Amniotic stem cell (primary cell): Measurements from ENCODE around the gene ADGRG4.

ENCODE experiments used
- DNase-seq: peaks from one replicate; lab custom pipeline; 2025; lab: John Stamatoyannopoulos, UW

The ADGRG4 gene

DNA sequence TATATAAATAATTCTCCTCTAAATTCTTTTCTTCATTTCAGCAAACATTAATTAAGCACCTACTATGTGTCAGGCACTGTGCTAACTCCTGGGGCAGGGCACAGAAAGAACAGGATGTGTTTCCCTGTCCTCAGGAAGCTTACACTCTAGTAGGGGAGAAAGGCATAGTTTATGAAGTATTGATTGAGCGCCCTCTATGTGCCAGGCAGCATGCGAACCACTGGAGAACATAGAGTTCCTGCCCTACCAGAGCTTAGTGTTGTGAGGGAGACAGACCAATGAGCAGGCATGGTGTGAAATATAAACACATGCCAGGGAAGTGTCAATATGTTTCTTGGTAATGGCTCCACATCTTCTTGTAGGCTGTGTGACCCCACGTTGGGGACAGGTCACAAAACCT, 3.7 kb downstream of the ADGRG4 start:
- DNase-seq = no peak

DNA sequence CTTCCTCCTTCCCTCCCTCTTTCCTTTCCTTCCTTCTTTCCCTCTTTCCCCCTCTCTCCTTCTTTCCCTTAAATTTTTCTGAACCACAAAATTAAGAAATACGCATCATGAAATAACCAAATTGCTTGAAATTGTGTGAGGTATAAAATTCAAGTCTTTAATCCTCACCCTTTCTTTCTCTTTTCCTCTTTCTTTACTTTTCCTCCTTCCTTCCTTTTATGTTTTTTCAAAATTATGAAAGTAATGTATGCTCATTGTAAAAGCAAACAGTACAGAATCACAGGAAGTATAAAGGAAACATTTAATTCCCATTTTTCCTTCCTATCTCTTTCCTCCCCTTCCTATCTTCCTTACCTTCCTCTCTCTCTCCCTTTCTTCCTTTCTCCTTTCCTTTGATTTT, 5.4 kb downstream of the ADGRG4 start:
- DNase-seq = no peak

DNA sequence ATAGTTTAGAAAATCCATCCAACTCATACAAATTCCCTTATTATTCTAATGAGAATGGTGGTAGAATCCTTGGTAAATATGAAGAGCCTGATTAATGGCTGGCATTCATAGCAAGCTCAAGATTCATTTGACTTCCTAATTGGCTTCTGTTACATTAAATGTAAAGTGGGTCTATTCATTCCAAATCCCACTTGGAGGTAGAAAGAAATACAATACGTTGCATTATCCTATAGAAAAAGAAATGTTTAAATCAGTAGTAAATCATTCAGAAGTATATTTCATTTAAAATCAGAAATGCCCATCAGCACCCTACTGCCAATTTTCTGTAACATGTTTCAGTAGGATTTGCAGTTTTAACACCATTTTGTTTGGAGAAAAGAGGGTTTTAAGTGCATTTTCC, 6.7 kb downstream of the ADGRG4 start:
- DNase-seq = no peak

DNA sequence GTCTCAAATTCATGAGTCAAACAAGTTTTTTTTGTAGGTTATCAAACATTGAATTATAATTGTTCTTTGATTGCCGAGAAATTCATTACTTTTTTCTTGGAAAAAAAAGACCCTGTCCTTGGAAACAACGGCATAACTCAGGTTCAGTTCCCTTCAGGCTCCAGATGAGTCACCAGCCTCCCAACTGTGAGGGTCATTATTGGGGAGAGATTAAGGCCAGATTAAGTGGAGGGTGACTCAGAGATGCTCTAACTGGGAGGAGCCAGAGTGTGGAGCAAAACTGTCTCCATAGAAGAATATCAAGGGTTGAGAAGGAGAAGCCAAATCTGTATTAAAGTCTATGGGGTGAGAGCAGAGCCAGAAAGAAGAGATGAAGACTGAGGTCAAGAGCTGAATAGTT, 9.6 kb downstream of the ADGRG4 start:
- no peak for DNase-seq

DNA sequence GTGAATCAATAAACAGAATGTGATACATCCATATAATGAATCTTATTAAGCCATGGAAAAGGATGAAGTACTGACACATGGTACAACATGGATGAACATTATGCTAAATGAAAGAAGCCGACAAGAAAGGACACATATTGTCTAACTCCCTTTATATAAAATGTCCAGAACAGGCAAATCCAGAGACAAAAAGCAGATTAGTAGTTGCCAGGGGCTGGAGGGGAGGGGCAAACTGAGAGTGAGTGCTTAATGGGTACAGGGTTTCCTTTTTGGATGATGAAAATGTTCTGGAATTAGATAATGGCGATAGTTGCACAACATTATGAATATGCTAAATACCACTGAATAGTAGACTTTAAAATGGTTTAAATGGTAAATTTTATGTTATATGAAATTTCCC, 17.4 kb downstream of the ADGRG4 start:
- no peak for DNase-seq

DNA sequence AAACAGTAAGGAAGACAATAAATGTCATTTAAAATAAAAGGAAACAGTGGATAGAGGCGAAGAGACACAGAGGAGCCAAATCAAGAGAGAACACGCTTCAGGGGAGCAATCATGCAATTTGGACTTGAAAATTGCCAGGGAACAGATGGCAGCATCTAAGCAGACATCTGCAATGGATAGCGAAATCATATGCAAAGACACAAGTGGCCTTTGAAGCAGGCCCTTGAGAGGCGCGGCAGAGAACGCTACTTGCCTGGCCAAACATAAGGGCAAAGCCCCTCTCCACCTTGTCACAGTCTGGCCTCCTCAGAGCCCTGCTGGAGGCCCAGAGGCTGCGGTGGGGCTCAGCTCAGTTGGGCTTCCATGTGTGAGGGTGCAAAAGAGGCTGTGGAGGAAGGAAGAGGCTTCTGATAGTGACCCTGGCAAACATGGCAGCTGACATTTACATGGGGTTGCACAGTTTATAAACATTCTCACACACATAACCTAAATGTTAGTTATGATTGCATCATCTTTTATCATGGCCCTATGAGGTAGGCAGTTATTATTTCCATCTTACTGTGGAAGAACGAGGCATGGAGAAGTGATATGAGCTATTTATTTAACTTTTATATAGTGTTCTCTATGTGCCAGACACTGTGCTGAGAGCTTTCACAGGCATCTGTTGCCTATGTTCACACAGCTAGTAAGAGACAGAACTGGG, 18.3 kb downstream of the ADGRG4 start:
- DNase-seq = no peak

DNA sequence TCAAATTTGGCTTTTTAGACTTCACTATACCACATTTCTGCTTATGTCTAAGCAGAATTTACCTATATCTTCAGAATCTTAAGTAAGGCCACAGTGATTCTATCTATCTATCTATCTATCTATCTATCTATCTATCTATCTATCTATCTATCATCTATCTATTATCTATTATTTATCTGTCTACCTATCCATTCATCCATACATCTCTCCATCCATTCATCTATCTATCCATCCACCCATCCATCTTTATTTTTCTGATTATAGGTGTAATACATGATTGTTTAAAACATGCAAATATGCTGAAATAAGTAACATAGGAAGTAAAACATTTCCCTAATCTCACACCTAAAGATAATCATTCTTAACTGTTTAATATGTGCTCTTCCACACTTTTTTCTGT, 18.8 kb downstream of the ADGRG4 start:
- DNase-seq = no peak

DNA sequence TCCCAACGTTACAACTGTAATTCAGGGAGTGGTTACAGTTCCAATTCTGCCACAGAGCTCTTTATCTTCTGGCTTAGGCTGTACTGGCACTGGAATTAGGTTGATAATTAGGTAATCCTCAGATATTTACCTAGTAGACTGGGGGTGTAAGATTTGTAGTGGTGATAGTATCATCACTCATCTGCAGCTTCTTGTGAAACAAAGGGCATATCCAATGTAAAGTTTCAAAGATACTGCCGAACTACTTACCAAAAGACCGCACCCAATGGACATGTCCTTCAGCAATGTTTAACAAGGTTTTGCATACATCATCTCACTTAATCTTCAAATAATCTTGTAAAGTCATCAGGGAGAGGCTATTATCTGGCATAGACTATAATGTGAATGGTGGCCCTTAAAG, 20.8 kb downstream of the ADGRG4 start:
- no peak for DNase-seq

DNA sequence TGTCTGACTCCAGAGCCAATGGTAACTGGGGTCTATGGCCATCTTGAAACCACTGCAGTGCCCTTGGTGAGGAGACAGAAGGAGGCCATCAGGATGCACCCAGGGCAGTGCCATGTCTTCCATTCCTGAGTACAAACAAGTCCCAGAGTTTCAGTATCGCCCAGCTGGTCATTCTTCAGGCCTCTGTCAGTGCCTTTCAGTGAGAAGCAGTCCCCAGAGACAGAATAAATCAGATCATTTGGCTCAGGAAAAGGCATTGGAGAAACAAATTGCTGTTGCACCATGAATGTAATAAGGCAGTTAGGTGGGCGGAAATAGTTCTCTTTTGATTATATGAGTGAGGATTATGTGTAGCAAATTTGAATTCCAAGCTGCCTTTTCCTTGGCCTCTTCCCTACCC, 21.3 kb downstream of the ADGRG4 start:
- no peak for DNase-seq

DNA sequence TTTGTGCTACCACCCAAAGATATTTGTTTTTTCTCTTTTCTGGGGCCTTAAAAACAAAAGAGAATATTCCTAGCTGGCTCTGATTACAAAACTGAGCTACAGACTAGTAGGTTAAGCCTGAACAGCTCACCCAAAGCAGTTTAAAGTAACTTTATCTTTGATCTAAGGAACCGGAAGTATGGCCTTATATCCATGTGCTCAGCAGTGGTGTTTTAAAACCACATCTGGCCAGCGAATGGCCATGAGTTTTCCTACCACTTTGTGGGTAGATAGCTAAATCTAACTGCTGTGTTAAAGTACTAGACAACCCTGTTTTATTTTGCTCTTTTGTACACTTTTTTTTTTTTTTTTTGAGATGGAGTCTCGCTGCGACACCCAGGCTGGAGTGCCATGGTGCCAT, 24.6 kb downstream of the ADGRG4 start:
- DNase-seq = no peak

DNA sequence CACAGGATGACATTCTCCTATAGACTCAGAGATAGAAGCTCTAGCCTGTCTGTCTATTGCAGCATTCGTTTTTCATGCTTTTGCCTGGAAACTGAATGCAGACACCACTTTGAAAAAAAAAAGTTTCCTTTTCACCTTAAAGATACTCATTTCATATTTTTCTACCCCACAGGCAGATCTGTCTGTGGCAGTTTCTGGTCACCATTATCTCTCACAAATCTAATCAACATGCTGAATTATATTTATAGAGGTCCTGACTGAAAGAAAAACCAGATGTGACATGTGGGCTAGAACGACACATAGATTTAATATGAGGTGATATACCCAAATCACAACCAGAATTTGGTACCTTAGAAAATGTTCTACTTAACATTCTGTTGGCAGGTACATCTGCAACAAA, 28.2 kb downstream of the ADGRG4 start:
- DNase-seq = no peak

DNA sequence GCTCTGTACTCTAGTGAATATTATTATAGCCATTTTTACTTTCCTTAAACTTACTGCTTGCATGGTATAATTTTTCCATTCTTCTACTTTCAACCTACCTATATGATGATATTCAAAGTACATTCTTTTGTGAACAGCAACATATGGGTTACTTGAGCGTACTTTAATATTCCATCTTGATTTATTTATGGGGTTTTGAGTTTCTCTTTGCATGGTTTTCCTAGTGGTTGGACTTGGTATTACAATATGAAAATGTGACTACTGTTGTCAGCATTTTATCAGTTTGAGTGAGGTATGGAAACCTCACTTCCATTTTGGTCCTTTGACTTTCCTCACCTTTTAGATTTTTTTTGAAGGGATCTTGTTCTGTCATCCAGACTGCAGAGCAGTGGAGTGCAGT, 35.9 kb downstream of the ADGRG4 start:
- DNase-seq = no peak

DNA sequence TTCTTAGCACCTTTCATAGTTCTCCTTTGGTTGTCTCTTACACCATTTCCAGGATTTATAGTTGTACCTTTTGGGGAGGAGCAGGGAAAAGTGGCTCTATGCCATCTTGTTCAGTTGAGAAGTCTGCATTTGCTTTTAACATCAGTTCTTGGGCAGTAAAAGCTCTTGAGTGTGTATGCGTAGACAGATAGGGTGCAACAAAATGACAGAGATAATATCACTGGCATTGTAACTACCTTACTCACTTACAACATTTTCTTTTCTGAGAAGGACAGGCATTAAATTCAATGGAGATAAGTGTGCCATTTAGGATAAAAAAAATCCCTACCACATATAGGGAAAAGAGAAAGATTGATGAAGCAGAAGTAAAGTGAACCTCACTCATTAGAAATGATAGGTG, 38.9 kb downstream of the ADGRG4 start:
- no peak for DNase-seq

DNA sequence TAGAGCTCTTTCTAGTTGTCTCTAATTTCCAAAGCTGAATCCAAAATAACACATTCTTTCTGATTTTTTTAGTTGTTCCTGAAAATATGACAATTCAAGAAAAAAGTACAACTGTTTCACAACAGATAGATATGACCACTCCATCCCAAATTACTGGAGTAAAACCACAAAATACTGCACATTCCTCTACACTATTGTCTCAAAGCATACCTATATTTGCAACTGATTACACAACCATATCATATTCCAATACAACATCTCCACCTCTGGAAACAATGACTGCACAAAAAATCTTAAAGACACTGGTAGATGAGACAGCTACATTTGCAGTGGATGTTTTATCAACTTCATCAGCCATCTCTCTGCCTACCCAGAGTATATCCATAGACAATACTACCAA, 43.6 kb downstream of the ADGRG4 start:
- DNase-seq = no peak

DNA sequence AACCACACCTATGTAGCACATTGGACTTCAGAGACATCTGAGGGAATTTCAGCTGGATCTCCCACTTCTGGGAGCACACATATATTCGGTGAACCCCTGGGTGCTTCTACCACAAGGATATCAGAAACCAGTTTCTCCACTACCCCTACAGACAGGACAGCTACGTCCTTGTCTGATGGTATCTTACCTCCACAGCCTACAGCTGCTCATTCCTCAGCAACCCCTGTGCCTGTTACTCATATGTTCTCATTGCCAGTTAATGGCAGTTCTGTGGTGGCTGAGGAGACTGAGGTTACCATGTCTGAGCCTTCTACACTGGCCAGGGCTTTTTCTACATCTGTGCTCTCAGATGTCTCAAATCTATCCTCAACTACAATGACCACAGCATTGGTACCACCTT, 45.7 kb downstream of the ADGRG4 start:
- no peak for DNase-seq

DNA sequence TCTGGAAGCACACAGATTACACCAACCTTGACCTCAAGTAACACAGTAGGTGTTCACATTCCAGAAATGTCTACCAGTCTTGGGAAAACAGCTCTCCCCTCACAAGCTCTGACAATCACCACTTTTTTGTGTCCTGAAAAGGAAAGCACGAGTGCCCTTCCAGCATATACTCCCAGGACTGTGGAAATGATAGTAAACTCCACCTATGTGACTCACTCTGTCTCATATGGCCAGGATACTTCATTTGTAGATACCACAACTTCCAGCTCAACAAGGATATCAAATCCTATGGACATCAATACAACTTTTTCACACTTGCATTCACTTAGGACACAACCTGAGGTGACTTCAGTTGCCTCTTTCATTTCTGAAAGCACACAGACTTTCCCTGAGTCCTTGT, 46.9 kb downstream of the ADGRG4 start:
- no peak for DNase-seq

DNA sequence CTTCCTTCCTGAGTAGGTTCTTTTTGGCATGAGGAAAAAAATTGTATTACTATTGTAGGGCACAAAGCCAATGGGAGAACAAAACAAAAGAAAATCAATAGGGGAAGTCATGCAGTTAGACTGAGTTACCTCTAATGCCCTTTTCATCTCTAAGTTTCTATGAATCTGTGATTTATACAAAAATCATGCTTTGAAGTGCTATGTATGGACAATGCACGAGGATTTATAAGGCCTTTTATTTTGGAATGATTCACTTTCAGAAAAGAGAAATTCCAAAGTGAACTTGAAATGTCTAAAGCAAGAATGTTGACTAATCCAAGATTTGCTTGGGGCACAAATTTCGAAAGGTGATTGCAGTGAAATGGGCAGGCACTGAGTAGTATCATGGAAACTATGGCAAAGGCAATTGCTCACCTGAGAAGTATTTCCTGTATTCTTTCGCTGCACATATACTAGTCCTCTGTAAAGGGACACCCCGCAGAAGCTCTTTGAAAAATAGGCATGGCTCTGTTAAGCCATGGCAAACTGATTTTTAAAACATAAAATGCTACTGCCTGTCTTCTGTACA, 52.8 kb downstream of the ADGRG4 start:
- no peak for DNase-seq

DNA sequence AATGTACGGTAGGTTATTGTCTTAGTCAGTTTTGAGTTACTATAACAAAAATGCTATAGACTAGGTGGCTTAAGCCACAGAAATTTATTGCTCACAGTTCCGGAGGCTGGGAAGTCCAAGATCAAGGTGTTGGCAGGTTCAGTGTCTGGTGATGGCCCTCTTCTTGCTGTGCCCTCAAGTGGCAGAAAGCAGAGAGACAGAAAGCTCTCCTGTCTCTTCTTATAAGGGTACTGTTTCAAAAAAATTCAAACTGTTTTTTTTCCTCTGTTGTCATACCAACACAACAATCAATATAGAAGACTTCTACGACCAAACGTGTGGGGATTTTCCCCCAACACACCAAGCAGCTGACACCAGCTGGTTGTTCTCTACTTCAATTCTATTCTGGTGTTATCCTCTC, 53.4 kb downstream of the ADGRG4 start:
- no peak for DNase-seq

DNA sequence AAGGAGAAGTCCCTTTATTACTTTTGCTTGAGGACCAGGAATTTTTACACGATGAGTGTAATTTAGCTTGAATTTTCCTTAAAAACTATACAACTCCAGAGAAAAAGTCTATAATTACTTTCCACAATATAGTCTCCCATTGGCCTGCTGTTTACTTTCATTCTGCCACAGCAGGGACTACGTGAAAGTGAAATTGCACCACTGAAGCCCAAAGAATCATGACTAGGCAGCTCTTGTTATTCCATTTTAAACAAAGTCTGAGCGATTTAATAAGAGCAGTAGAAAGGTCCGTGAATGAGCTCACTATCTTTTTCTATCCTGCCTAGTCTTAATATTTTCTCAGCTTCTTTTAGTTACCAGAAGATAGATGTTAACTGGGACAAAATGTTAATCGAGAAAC, 68.6 kb downstream of the ADGRG4 start:
- no peak for DNase-seq

DNA sequence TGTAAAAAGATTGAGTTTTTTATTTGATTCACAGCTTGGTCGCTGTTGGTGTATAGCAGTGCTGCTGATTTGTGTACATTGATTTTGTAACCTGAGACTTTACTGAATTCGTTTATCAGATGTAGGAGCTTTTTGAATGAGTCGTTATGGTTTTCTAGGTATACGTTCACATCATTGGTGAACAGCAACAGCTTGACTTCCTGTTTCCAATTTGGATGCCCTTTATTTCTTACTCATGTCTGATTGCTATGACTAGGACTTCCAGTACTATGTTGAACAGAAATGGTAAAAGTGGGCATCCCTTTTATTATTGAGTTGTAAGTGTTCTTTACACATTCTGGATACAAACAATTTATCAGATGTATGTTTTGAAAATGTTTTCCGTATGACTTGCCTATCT, 76.0 kb downstream of the ADGRG4 start:
- no peak for DNase-seq

DNA sequence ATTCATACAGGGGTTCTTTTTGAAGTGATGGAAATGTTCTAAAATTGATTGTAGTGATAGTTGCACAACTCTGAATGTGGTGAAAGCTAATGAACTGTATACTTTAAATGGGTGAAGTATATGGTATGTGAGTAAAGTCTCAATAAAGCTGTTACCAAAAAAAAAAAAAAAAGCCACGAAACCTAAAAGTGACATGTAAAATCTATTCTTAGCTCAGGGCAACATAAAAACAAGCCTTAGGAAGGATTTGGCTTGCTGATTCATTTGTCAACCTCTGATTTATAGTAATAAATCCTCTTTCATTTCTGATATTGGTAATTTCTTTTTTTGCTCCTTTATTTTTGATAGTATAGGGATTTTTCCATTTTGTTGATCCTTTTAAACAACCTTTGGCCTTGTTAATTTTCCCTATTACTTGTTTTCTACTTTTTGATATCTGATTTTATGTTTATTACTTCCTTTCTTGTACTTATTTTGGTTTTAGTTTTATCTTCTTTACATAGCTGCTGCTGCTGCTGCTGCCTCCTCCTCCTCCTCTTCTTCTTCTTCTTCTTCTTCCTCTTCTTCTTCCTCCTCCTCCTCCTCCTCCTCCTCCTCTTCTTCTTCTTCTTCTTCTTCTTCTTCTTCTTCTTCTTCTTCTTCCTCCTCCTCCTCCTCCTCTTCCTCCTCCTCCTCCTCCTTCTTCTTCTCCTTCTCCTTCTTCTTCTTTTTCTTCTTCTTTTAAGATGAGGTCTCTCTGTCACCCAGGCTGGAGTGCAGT, 79.4 kb downstream of the ADGRG4 start:
- DNase-seq = no peak

DNA sequence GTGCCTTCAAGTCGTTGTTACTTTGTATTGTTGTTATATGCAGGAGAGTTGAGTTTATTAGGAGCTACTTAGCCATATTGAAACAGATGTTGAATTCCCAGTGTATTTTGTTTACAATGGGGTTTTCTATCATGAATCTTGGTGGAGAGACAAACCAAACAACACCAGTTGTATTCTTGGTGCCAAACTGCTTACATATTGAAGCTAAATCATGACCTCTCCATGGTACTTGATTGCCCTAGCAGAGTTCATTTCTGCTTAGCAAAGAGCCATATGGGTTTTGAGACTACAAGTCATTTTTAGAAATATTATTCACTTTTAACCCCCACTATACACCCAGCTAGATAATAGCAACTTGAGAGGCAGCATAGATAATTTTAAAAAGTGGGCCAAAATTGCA, 85.4 kb downstream of the ADGRG4 start:
- no peak for DNase-seq

DNA sequence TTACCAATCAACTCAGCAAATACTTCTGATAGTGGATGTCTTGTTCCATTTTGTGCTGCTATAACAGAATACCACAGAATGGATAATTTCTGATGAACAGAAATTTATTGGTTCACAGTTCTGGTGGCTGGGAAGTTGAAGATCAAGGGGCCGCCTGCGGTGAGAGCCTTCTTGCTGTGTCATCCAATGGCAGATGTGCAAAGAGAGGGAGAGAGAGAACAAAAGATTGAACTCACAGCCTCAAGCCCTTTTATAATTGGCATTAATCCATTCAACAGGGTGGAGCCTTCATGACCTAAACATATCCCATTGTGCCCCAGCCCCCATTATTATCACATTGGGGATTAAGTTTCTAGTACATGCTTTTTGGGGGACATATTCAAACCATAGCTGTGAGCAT, 86.1 kb downstream of the ADGRG4 start:
- no peak for DNase-seq
